Measurements from ENCODE around the gene GMPR2. TPM values are rescaled to one million over a fixed set of nuclear protein-coding genes. Genes with fewer than 3 reads are reported as not detected.

The GMPR2 gene
- total and polyA plus RNA-seq, 7 experiments from 2014 or later: 38.2 to 107 (median 83.7) TPM

- H3K4me3 ChIP-seq (ENCODE audit: low read length): no peak overlapping the region
- ChIA-PET CTCF (interaction anchor here (1.7 kb wide), 1 partner anchor 43 kb away, joined by 4 read pairs; the partner anchor contains the start of gene IRF9), POLR2A (interaction anchor here (1.0 to 7.2 kb wide), 3 partner anchors 10 to 44 kb away, joined by 3 to 47 read pairs (median 4); partner anchors contain the start of genes IRF9, REC8 and TM9SF1)
- no peak overlapping the region for H3K27ac ChIP-seq (ENCODE audit: low read depth, low read length)
- ATAC-seq (no peak), DNase-seq (no peak)
- no peaks in the 10 kb centered on the region for H3K9me3 ChIP-seq (ENCODE audit: control insufficient read depth in 2 of 3, low read length in 3 of 3)
- peak overlapping the region in 4 of 9 donors; percentile 2 to 20 (median 12) for H3K27ac Mint-ChIP-seq
- H3K9me3 Mint-ChIP-seq: peaks cover 0 to 15% (median 3%) of the 10 kb centered on the region in 11 donors
- no peaks in the 10 kb centered on the region for H3K27me3 ChIP-seq (ENCODE audit: control insufficient read depth in 2 of 2, insufficient read depth in 2 of 2, low read length in 2 of 2)
- peaks cover 18 to 51% (median 34%) of the 10 kb centered on the region in 7 donors for H3K4me1 Mint-ChIP-seq
- peaks cover 2 to 43% (median 9%) of the 10 kb centered on the region in 3 experiments for H3K36me3 ChIP-seq (ENCODE audit: control insufficient read depth in 2 of 3, insufficient read depth in 3 of 3, low read length in 3 of 3)
- intact Hi-C loops (cut with micrococcal nuclease): no loop called here
- no peak overlapping the region for H3K4me3 Mint-ChIP-seq
- H3K4me1 ChIP-seq (ENCODE audit: control insufficient read depth in 2 of 2, insufficient read depth in 2 of 2, low read length in 2 of 2): no peaks in the 10 kb centered on the region
- H3K27me3 Mint-ChIP-seq: no peaks in the 10 kb centered on the region
- peaks cover 6 to 58% (median 45%) of the 10 kb centered on the region in 5 donors for H3K36me3 Mint-ChIP-seq
Observed at GRCh38 chr14:24204163-24205146, 28.3 kb upstream of the GMPR2 start.

DNA sequence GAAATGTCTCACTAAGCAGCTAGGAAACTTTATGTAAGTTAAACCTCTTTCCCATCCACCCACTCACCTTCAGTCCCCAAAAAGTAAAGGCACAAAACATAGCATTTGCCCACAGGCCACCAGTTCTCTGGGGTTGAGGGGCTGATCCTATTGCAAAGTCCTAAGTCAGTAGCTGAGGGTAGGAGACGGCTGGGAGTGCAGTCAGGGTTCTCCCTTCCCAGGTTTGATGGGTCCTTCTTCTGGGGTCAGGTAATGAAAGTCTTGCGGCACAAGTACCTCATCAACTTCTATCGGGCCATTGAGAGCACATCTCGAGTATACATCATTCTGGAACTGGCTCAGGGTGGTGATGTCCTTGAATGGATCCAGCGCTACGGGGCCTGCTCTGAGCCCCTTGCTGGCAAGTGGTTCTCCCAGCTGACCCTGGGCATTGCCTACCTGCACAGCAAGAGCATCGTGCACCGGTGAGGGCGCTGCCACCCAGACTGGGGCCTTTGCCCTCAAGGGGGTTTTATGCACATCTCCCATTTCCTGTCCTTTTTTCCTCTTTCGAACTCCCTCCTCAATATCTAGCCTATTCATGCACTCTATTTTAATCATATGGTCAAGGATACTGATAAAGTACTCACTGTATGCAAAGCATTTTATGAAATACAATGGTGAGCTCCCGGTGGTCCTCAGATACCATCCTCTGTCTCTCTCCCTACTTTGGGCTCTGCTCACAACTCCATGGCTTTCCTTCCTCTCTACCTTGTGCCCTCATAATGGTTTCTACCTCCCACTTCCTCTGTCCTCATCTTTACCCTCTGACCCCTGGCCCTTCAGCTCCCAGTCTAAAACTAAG, 26.2 kb upstream of the GMPR2 start:
- intact Hi-C loops (cut with micrococcal nuclease): no loop called here
- Histone ChIP-seq H3K36me3 (ENCODE audit: control insufficient read depth in 2 of 3, insufficient read depth in 3 of 3, low read length in 3 of 3) (peaks cover 8 to 58% (median 21%) of the 10 kb centered on the region in 3 experiments), H3K9me3 (ENCODE audit: control insufficient read depth in 2 of 3, low read length in 3 of 3) (no peaks in the 10 kb centered on the region), H3K4me1 (ENCODE audit: control insufficient read depth in 2 of 2, insufficient read depth in 2 of 2, low read length in 2 of 2) (peaks cover 4% of the 10 kb centered on the region in 2 donors), H3K4me3 (ENCODE audit: low read length) (no peak overlapping the region), H3K27me3 (ENCODE audit: control insufficient read depth in 2 of 2, insufficient read depth in 2 of 2, low read length in 2 of 2) (no peaks in the 10 kb centered on the region), H3K27ac (ENCODE audit: low read depth, low read length) (no peak overlapping the region)
- H3K4me1 Mint-ChIP-seq: peaks cover 25 to 60% (median 43%) of the 10 kb centered on the region in 7 donors
- no peak for ATAC-seq
- H3K27ac Mint-ChIP-seq: peak overlapping the region in 5 of 9 donors; percentile 6 to 57 (median 32)
- H3K27me3 Mint-ChIP-seq: no peaks in the 10 kb centered on the region
- ChIA-PET POLR2A (interaction anchor here (0.7 to 7.2 kb wide), 6 partner anchors 9 to 230 kb away, joined by 3 to 47 read pairs (median 4); partner anchors contain the start of genes IRF9, MDP1 and TM9SF1), CTCF (interaction anchor here (0.5 to 2.7 kb wide), 5 partner anchors 11 to 107 kb away, joined by 3 to 6 read pairs (median 4); partner anchors contain the start of genes IRF9 and TM9SF1)
- H3K9me3 Mint-ChIP-seq: peaks cover 0 to 13% (median 3%) of the 10 kb centered on the region in 11 donors
- H3K36me3 Mint-ChIP-seq: peaks cover 15 to 69% (median 51%) of the 10 kb centered on the region in 5 donors
- no peak for DNase-seq
- no peak overlapping the region for H3K4me3 Mint-ChIP-seq

DNA sequence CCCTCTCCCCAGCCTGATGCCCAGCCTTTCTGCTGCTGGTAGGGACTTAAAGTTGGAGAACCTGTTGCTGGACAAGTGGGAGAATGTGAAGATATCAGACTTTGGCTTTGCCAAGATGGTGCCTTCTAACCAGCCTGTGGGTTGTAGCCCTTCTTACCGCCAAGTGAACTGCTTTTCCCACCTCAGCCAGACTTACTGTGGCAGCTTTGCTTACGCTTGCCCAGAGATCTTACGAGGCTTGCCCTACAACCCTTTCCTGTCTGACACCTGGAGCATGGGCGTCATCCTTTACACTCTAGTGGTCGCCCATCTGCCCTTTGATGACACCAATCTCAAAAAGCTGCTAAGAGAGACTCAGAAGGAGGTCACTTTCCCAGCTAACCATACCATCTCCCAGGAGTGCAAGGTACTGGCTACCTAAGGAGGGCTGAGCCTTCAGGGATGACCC, 25.6 kb upstream of the GMPR2 start:
- Histone ChIP-seq H3K27ac (ENCODE audit: low read depth, low read length) (no peak overlapping the region), H3K27me3 (ENCODE audit: control insufficient read depth in 2 of 2, insufficient read depth in 2 of 2, low read length in 2 of 2) (no peaks in the 10 kb centered on the region), H3K36me3 (ENCODE audit: control insufficient read depth in 2 of 3, insufficient read depth in 3 of 3, low read length in 3 of 3) (peaks cover 8 to 59% (median 21%) of the 10 kb centered on the region in 3 experiments), H3K9me3 (ENCODE audit: control insufficient read depth in 2 of 3, low read length in 3 of 3) (no peaks in the 10 kb centered on the region), H3K4me1 (ENCODE audit: control insufficient read depth in 2 of 2, insufficient read depth in 2 of 2, low read length in 2 of 2) (peaks cover 8 to 10% of the 10 kb centered on the region in 2 donors), H3K4me3 (ENCODE audit: low read length) (no peak overlapping the region)
- Mint-ChIP-seq H3K4me3 (no peak overlapping the region), H3K27ac (peak overlapping the region in 6 of 9 donors; percentile 10 to 57 (median 32)), H3K9me3 (peaks cover 0 to 8% (median 3%) of the 10 kb centered on the region in 11 donors), H3K36me3 (peaks cover 18 to 65% (median 46%) of the 10 kb centered on the region in 5 donors), H3K27me3 (no peaks in the 10 kb centered on the region), H3K4me1 (peaks cover 26 to 62% (median 47%) of the 10 kb centered on the region in 7 donors)
- CTCF ChIA-PET: interaction anchor here (0.6 to 2.7 kb wide), 2 partner anchors 11 to 35 kb away, joined by 3 to 6 read pairs; partner anchors contain the start of genes TINF2 and TM9SF1
- intact Hi-C loops (cut with micrococcal nuclease): no loop called here
- ATAC-seq (peak; percentile 37), DNase-seq (no peak)
- POLR2A ChIA-PET: interaction anchor here (1.0 to 7.2 kb wide), 5 partner anchors 9 to 83 kb away, joined by 3 to 47 read pairs (median 4); partner anchors contain the start of genes MDP1, RABGGTA and TM9SF1

- no peaks in the 10 kb centered on the region for H3K27me3 Mint-ChIP-seq
- no peak for DNase-seq
- Histone ChIP-seq H3K9me3 (ENCODE audit: control insufficient read depth in 2 of 3, low read length in 3 of 3) (no peaks in the 10 kb centered on the region), H3K36me3 (ENCODE audit: control insufficient read depth in 2 of 3, insufficient read depth in 3 of 3, low read length in 3 of 3) (peaks cover 8 to 59% (median 21%) of the 10 kb centered on the region in 3 experiments), H3K27me3 (ENCODE audit: control insufficient read depth in 2 of 2, insufficient read depth in 2 of 2, low read length in 2 of 2) (no peaks in the 10 kb centered on the region), H3K27ac (ENCODE audit: low read depth, low read length) (no peak overlapping the region), H3K4me3 (ENCODE audit: low read length) (no peak overlapping the region), H3K4me1 (ENCODE audit: control insufficient read depth in 2 of 2, insufficient read depth in 2 of 2, low read length in 2 of 2) (peaks cover 13 to 14% of the 10 kb centered on the region in 2 donors)
- H3K4me1 Mint-ChIP-seq: peaks cover 26 to 65% (median 48%) of the 10 kb centered on the region in 7 donors
- POLR2A ChIA-PET: interaction anchor here (0.6 to 7.2 kb wide), 6 partner anchors 8 to 83 kb away, joined by 3 to 47 read pairs (median 4); partner anchors contain the start of genes MDP1, RABGGTA and TM9SF1
- H3K27ac Mint-ChIP-seq: peak overlapping the region in 4 of 9 donors; percentile 25 to 53 (median 39)
- H3K9me3 Mint-ChIP-seq: peaks cover 0 to 6% (median 3%) of the 10 kb centered on the region in 11 donors
- no peak for ATAC-seq
- intact Hi-C loops (cut with micrococcal nuclease): no loop called here
- CTCF ChIA-PET: interaction anchor here (0.6 to 2.7 kb wide), 2 partner anchors 12 to 35 kb away, joined by 3 to 6 read pairs; partner anchors contain the start of genes TINF2 and TM9SF1
- H3K36me3 Mint-ChIP-seq: peaks cover 18 to 60% (median 42%) of the 10 kb centered on the region in 5 donors
- no peak overlapping the region for H3K4me3 Mint-ChIP-seq
Observed at GRCh38 chr14:24207625-24208024, 25.1 kb upstream of the GMPR2 start.

DNA sequence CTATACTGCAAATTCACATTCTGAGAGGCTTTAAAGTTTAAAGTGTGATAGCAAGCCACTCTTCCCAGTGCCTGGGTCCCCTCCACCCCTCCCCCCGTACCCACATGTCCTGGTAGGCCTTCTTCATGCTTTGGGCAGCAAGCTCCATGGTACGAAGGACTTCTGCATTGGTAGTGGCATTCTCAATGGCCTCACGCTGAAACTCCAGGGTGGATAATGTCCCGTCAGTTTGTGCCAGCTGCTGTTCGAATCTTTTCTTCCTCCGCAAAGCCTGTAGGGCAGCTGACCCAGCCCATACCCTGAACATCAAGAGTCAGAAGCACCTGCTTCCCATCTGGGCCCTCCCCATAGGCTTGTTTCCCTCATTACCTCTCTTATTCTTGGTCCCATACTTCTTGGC, 21.4 kb upstream of the GMPR2 start:
- Mint-ChIP-seq H3K27me3 (peaks cover 0 to 2% (median 0%) of the 10 kb centered on the region in 5 donors), H3K27ac (peak overlapping the region; percentile 95 to 100 (median 98)), H3K9me3 (no peaks in the 10 kb centered on the region), H3K4me1 (peaks cover 47 to 88% (median 73%) of the 10 kb centered on the region in 7 donors), H3K36me3 (peaks cover 13 to 45% (median 27%) of the 10 kb centered on the region in 5 donors), H3K4me3 (peak overlapping the region in 8 of 10 donors; percentile 14 to 97 (median 92))
- H3K4me3 ChIP-seq (ENCODE audit: low read length): no peak overlapping the region
- no peaks in the 10 kb centered on the region for H3K27me3 ChIP-seq (ENCODE audit: control insufficient read depth in 2 of 2, insufficient read depth in 2 of 2, low read length in 2 of 2)
- CTCF ChIA-PET: interaction anchor here (1.0 to 1.6 kb wide), 3 partner anchors 8 to 121 kb away, joined by 3 to 6 read pairs (median 4); partner anchors contain the start of gene TINF2
- H3K4me1 ChIP-seq (ENCODE audit: control insufficient read depth in 2 of 2, insufficient read depth in 2 of 2, low read length in 2 of 2): peaks cover 30 to 32% of the 10 kb centered on the region in 2 donors
- POLR2A ChIA-PET: interaction anchor here (0.7 to 8.0 kb wide), 9 partner anchors 16 to 102 kb away, joined by 3 to 117 read pairs (median 6); partner anchors contain the start of genes DCAF11, IPO4, NRL and PSME2
- H3K9me3 ChIP-seq (ENCODE audit: control insufficient read depth in 2 of 3, low read length in 3 of 3): no peaks in the 10 kb centered on the region
- DNase-seq (no peak), ATAC-seq (no peak)
- peak overlapping the region; percentile 98 for H3K27ac ChIP-seq (ENCODE audit: low read depth, low read length)
- intact Hi-C loops (cut with micrococcal nuclease): loop anchor here (5.0 to 10.0 kb wide), 3 partner anchors 197 to 907 kb away; partner anchors contain the start of genes BCL2L2 (in 1 of the 2), PPP1R3E (in 1 of the 2) and ZFHX2 (in 1 of the 2)
- peaks cover 8 to 46% (median 21%) of the 10 kb centered on the region in 3 experiments for H3K36me3 ChIP-seq (ENCODE audit: control insufficient read depth in 2 of 3, insufficient read depth in 3 of 3, low read length in 3 of 3)
